Measurements from ENCODE around the gene SFXN4. TPM values are rescaled to one million over a fixed set of nuclear protein-coding genes. Genes with fewer than 3 reads are reported as not detected.

Gene SFXN4
- total and polyA plus RNA-seq, 9 of the 15 experiments (the other 6 are each of a cell fraction or from before 2014, with no cell fraction given): 40.1 to 97.8 (median 54.5) TPM

- TF ChIP-seq GABPB1 (CRISPR knock-in tag; IDR thresholded peaks at IDR 0.05): peak; percentile 62; the same call in 1 of the 2 replicates
- TF ChIP-seq HEY1 (CRISPR knock-in tag; IDR thresholded peaks at IDR 0.05; ENCODE audit: borderline replicate concordance): no peak
- no peak for TF ChIP-seq FOSL1 (tag; conservative IDR thresholded peaks at IDR 0.05)
- no peak for TF ChIP-seq TBL1XR1 (IDR thresholded peaks at IDR 0.05; ENCODE audit: low read length in 2 of 2)
- TF ChIP-seq SPI1 (IDR thresholded peaks at IDR 0.05; ENCODE audit: borderline replicate concordance, low read depth, low read length): no peak
- TF ChIP-seq FOS (IDR thresholded peaks at IDR 0.05; ENCODE audit: extremely low read depth, insufficient read length): no peak
- TF ChIP-seq BACH1 (tag; IDR thresholded peaks at IDR 0.05): no peak
- no peak for TF ChIP-seq SRSF7 (optimal IDR thresholded peaks at IDR 0.05; ENCODE audit: low read depth, low read length)
- TF ChIP-seq SMAD2 (IDR thresholded peaks at IDR 0.05; ENCODE audit: low read depth, low read length): no peak
- no peak for TF ChIP-seq MYBL2 (IDR thresholded peaks at IDR 0.05; ENCODE audit: low read depth)
- TF ChIP-seq MYBL2 (CRISPR knock-in tag; IDR thresholded peaks at IDR 0.05; ENCODE audit: borderline replicate concordance): no peak
- no peak for TF ChIP-seq GATA2 (CRISPR knock-in tag; IDR thresholded peaks at IDR 0.05)
- no peak for TF ChIP-seq ZNF274 (IDR thresholded peaks at IDR 0.05; ENCODE audit: borderline replicate concordance, low read depth, low read length)
- no peak for TF ChIP-seq ADNP (tag; IDR thresholded peaks at IDR 0.05)
- no peak for TF ChIP-seq ZNF583 (CRISPR knock-in tag; IDR thresholded peaks at IDR 0.05)
- no peak for TF ChIP-seq RBM22 (IDR thresholded peaks at IDR 0.05; ENCODE audit: low read depth, low read length, poor library complexity, severe bottlenecking)
- no peak for TF ChIP-seq ZNF589 (CRISPR knock-in tag; IDR thresholded peaks at IDR 0.05; ENCODE audit: low read depth)
- peak in 2 of 3 experiments; percentile 90 to 96; a peak in 3 of 6 replicates for TF ChIP-seq ZBTB11 (CRISPR knock-in tag; IDR thresholded peaks at IDR 0.05)
- TF ChIP-seq DMBX1 (CRISPR knock-in tag; IDR thresholded peaks at IDR 0.05; ENCODE audit: borderline replicate concordance): no peak
- TF ChIP-seq KLF13 (tag; IDR thresholded peaks at IDR 0.05; ENCODE audit: borderline replicate concordance, low read depth): no peak
- TF ChIP-seq ZNF134 (CRISPR knock-in tag; conservative IDR thresholded peaks at IDR 0.05): no peak
- TF ChIP-seq POLR2AphosphoS2 (IDR thresholded peaks at IDR 0.05; ENCODE audit: low read length): 0 out of 2 replicates have a peak, but pooled peaks have one; percentile 64
- TF ChIP-seq RBM25 (IDR thresholded peaks at IDR 0.05; ENCODE audit: low read depth, low read length, severe bottlenecking): no peak
- TF ChIP-seq NUFIP1 (IDR thresholded peaks at IDR 0.05; ENCODE audit: partially characterized antibody): no peak
- no peak for TF ChIP-seq BRF2 (IDR thresholded peaks at IDR 0.05; ENCODE audit: borderline replicate concordance, insufficient read depth, insufficient read length)
Measured at GRCh38 chr10:119178372-119179119, 13.0 kb upstream of the SFXN4 start, which contains the start of gene PRDX3 (continued).
